ENCODE data around the gene TBC1D9.

The TBC1D9 gene

GRCh38 chr4:140626661-140627376, 129.4 kb downstream of the TBC1D9 start:
- TF ChIP-seq POLR2AphosphoS5 (IDR thresholded peaks at IDR 0.05; ENCODE audit: low read depth, low read length) (no peak), POLR2A (IDR thresholded peaks at IDR 0.05; ENCODE audit: low read depth, low read length) (no peak), TAF1 (IDR thresholded peaks at IDR 0.05; ENCODE audit: borderline replicate concordance, low read depth, low read length) (no peak)
- DNase-seq (ENCODE audit: insufficient read length) (no peak), FAIRE-seq (no peak)

GRCh38 chr4:140622333-140622958, 133.7 kb downstream of the TBC1D9 start:
- FAIRE-seq (no peak), DNase-seq (ENCODE audit: insufficient read length) (no peak)
- TF ChIP-seq POLR2A (IDR thresholded peaks at IDR 0.05; ENCODE audit: low read depth, low read length) (no peak), TAF1 (IDR thresholded peaks at IDR 0.05; ENCODE audit: borderline replicate concordance, low read depth, low read length) (no peak), POLR2AphosphoS5 (IDR thresholded peaks at IDR 0.05; ENCODE audit: low read depth, low read length) (no peak)

- FAIRE-seq = peak; percentile 14
Observed at GRCh38 chr4:140621161-140621560, 135.0 kb downstream of the TBC1D9 start.

GRCh38 chr4:140617499-140618248, 138.5 kb downstream of the TBC1D9 start:
- TF ChIP-seq POLR2AphosphoS5 (IDR thresholded peaks at IDR 0.05; ENCODE audit: low read depth, low read length) (no peak), TAF1 (IDR thresholded peaks at IDR 0.05; ENCODE audit: borderline replicate concordance, low read depth, low read length) (no peak), POLR2A (IDR thresholded peaks at IDR 0.05; ENCODE audit: low read depth, low read length) (no peak)
- FAIRE-seq (no peak), DNase-seq (ENCODE audit: insufficient read length) (no peak)

More at GRCh38 chr4:140621161-140621560, 135.0 kb downstream of the TBC1D9 start:
- TF ChIP-seq POLR2AphosphoS5 (IDR thresholded peaks at IDR 0.05; ENCODE audit: low read depth, low read length) = no peak
- TF ChIP-seq TAF1 (IDR thresholded peaks at IDR 0.05; ENCODE audit: borderline replicate concordance, low read depth, low read length) = no peak
- TF ChIP-seq POLR2A (IDR thresholded peaks at IDR 0.05; ENCODE audit: low read depth, low read length) = no peak
- no peak for DNase-seq (ENCODE audit: insufficient read length)

- no peak for TF ChIP-seq POLR2A (IDR thresholded peaks at IDR 0.05; ENCODE audit: low read depth, low read length)
- no peak for TF ChIP-seq POLR2AphosphoS5 (IDR thresholded peaks at IDR 0.05; ENCODE audit: low read depth, low read length)
- TF ChIP-seq TAF1 (IDR thresholded peaks at IDR 0.05; ENCODE audit: borderline replicate concordance, low read depth, low read length) = no peak
- DNase-seq (ENCODE audit: insufficient read length) (no peak), FAIRE-seq (no peak)
Observed at GRCh38 chr4:140615451-140615850, 140.7 kb downstream of the TBC1D9 start.

GRCh38 chr4:140612357-140612756, 143.8 kb downstream of the TBC1D9 start:
- DNase-seq (ENCODE audit: insufficient read length) (no peak), FAIRE-seq (no peak)
- TF ChIP-seq POLR2A (IDR thresholded peaks at IDR 0.05; ENCODE audit: low read depth, low read length) = no peak
- TF ChIP-seq POLR2AphosphoS5 (IDR thresholded peaks at IDR 0.05; ENCODE audit: low read depth, low read length) = no peak
- no peak for TF ChIP-seq TAF1 (IDR thresholded peaks at IDR 0.05; ENCODE audit: borderline replicate concordance, low read depth, low read length)

GRCh38 chr4:140611854-140612253, 144.3 kb downstream of the TBC1D9 start:
- FAIRE-seq = no peak
- no peak for DNase-seq (ENCODE audit: insufficient read length)
- TF ChIP-seq TAF1 (IDR thresholded peaks at IDR 0.05; ENCODE audit: borderline replicate concordance, low read depth, low read length) (no peak), POLR2AphosphoS5 (IDR thresholded peaks at IDR 0.05; ENCODE audit: low read depth, low read length) (no peak), POLR2A (IDR thresholded peaks at IDR 0.05; ENCODE audit: low read depth, low read length) (no peak)

- TF ChIP-seq POLR2A (IDR thresholded peaks at IDR 0.05; ENCODE audit: low read depth, low read length) = no peak
- no peak for TF ChIP-seq TAF1 (IDR thresholded peaks at IDR 0.05; ENCODE audit: borderline replicate concordance, low read depth, low read length)
- no peak for TF ChIP-seq POLR2AphosphoS5 (IDR thresholded peaks at IDR 0.05; ENCODE audit: low read depth, low read length)
- DNase-seq (ENCODE audit: insufficient read length) (no peak), FAIRE-seq (no peak)
Observed at GRCh38 chr4:140609548-140610425, 146.4 kb downstream of the TBC1D9 start.

GRCh38 chr4:140607852-140608251, 148.3 kb downstream of the TBC1D9 start:
- FAIRE-seq (no peak), DNase-seq (ENCODE audit: insufficient read length) (no peak)
- TF ChIP-seq POLR2A (IDR thresholded peaks at IDR 0.05; ENCODE audit: low read depth, low read length) (no peak), TAF1 (IDR thresholded peaks at IDR 0.05; ENCODE audit: borderline replicate concordance, low read depth, low read length) (no peak), POLR2AphosphoS5 (IDR thresholded peaks at IDR 0.05; ENCODE audit: low read depth, low read length) (no peak)

- no peak for DNase-seq (ENCODE audit: insufficient read length)
- FAIRE-seq = no peak
- TF ChIP-seq TAF1 (IDR thresholded peaks at IDR 0.05; ENCODE audit: borderline replicate concordance, low read depth, low read length) (no peak), POLR2A (IDR thresholded peaks at IDR 0.05; ENCODE audit: low read depth, low read length) (no peak), POLR2AphosphoS5 (IDR thresholded peaks at IDR 0.05; ENCODE audit: low read depth, low read length) (no peak)
Observed at GRCh38 chr4:140604544-140604943, 151.6 kb downstream of the TBC1D9 start.

GRCh38 chr4:140603286-140603685, 152.9 kb downstream of the TBC1D9 start:
- FAIRE-seq (no peak), DNase-seq (ENCODE audit: insufficient read length) (no peak)
- no peak for TF ChIP-seq TAF1 (IDR thresholded peaks at IDR 0.05; ENCODE audit: borderline replicate concordance, low read depth, low read length)
- no peak for TF ChIP-seq POLR2AphosphoS5 (IDR thresholded peaks at IDR 0.05; ENCODE audit: low read depth, low read length)
- no peak for TF ChIP-seq POLR2A (IDR thresholded peaks at IDR 0.05; ENCODE audit: low read depth, low read length)
